A549 (cell line): ENCODE data around the gene KRTAP1-4. TPM values are rescaled to one million over a fixed set of nuclear protein-coding genes. Genes with fewer than 3 reads are reported as not detected.

ENCODE experiments used
- ATAC-seq, 2 experiments: fragments of 200-7000 bp in 1 of 2; fragments of >200 bp in 1 of 2; cut with Nextera tagmentation in 1 of 2; cut with Tn5 transposase in 1 of 2; 3 replicates each; pipeline versions ENCODE4 v1.8.0 to v1.9.1; 2018 to 2020; ENCODE audit warnings: mild to moderate bottlenecking in 1 of 2, moderate library complexity in 1 of 2
- CTCF ChIA-PET: fragments of 300-600 bp; sonication (Branson Sonifier 250); formaldehyde crosslinking; extraction: SDS; loops from one replicate; lab custom pipeline; 2021; ENCODE audit warnings: antibody characterized with exemption, inconsistent platforms; lab: Yijun Ruan, JAX
- POLR2A ChIA-PET: fragments of 350-600 bp; formaldehyde crosslinking; extraction: SDS; loops from one replicate; lab custom pipeline; 2021; ENCODE audit warnings: antibody characterized with exemption, inconsistent platforms; lab: Yijun Ruan, JAX
- DNase-seq, 2 experiments: peaks; one replicate each; pipeline versions ENCODE4 v3.0.0 to v3.0.0-alpha.2; 2011 to 2016; ENCODE audit warnings: low read depth in 1 of 2, low spot score in 1 of 2
- FAIRE-seq: peaks from 2 replicates; lab custom pipeline; 2011; peaks lifted over from hg19 to GRCh38; lab: Jason Lieb, UNC
- H3K27ac ChIP-seq, 2 experiments: fragments of >200 bp; sonication (Bioruptor Twin); formaldehyde crosslinking; 3 replicates each; pipeline ENCODE4 v1.5.1; 2016 to 2017
- H3K4me1 ChIP-seq: fragments of >200 bp; sonication (Bioruptor Twin); formaldehyde crosslinking; 3 replicates; pipeline ENCODE4 v1.6.1; 2016
- H3K4me2 ChIP-seq: fragments of >200 bp; sonication (Bioruptor Twin); formaldehyde crosslinking; 3 replicates; pipeline ENCODE4 v1.6.1; 2016
- H3K4me3 ChIP-seq: fragments of >200 bp; sonication (Bioruptor Twin); formaldehyde crosslinking; 3 replicates; pipeline ENCODE4 v1.5.1; 2016
- H3K9me3 ChIP-seq: fragments of >200 bp; sonication (Bioruptor Twin); formaldehyde crosslinking; 3 replicates; pipeline ENCODE4 v1.6.1; 2016
- CBX8 ChIP-seq: fragments of 200-600 bp; sonication (generic); IDR thresholded peaks from 2 replicates; pipeline ENCODE4 v1.6.1; 2016
- EHF ChIP-seq: fragments of 250-450 bp; sonication (Bioruptor Pico); IDR thresholded peaks from 2 replicates; pipeline ENCODE4 v1.5.0; 2020; ENCODE audit warnings: mild to moderate bottlenecking
- EHMT2 ChIP-seq: fragments of 200-600 bp; sonication (generic); IDR thresholded peaks from 2 replicates; pipeline ENCODE4 v1.6.1; 2016; ENCODE audit warnings: antibody characterized with exemption, low read depth, mild to moderate bottlenecking, moderate library complexity
- EP300 ChIP-seq, 2 experiments: fragments of >200 bp; sonication (Bioruptor Twin); formaldehyde crosslinking; IDR thresholded peaks; 2 replicates in 1 of 2; 3 replicates in 1 of 2; pipeline ENCODE4 v1.6.1; 2016 to 2017
- ESRRA ChIP-seq: fragments of 150-350 bp; IDR thresholded peaks from 2 replicates; pipeline ENCODE4 v1.6.1; 2014; ENCODE audit warnings: mild to moderate bottlenecking, low read length, borderline replicate concordance
- FOSB ChIP-seq: fragments of 250-450 bp; sonication (Bioruptor Pico); IDR thresholded peaks from 2 replicates; pipeline ENCODE4 v1.5.0; 2020; ENCODE audit warnings: mild to moderate bottlenecking, moderate library complexity
- FOSL2 ChIP-seq, 2 experiments: fragments of 450-650 bp in 1 of 2; fragments of >200 bp in 1 of 2; sonication (Bioruptor Twin) in 1 of 2; formaldehyde crosslinking; IDR thresholded peaks; 2 replicates each; pipeline versions ENCODE4 v1.5.0 to v1.6.1; 2016 to 2020; ENCODE audit warnings: mild to moderate bottlenecking in 1 of 2, moderate library complexity in 1 of 2
- GATA3 ChIP-seq: IDR thresholded peaks from 2 replicates; pipeline ENCODE4 v1.6.1; 2012; ENCODE audit warnings: borderline replicate concordance
- HDAC2 ChIP-seq: fragments of 200-600 bp; sonication (generic); IDR thresholded peaks from 2 replicates; pipeline ENCODE4 v1.6.1; 2016
- HEYL ChIP-seq: fragments of 250-450 bp; sonication (Bioruptor Pico); IDR thresholded peaks from 2 replicates; pipeline ENCODE4 v1.8.0; 2021; ENCODE audit warnings: mild to moderate bottlenecking, moderate library complexity
- HOXA7 ChIP-seq: fragments of 250-450 bp; sonication (Bioruptor Pico); IDR thresholded peaks from 2 replicates; pipeline ENCODE4 v1.5.0; 2020; ENCODE audit warnings: mild to moderate bottlenecking, moderate library complexity
- HOXB13 ChIP-seq: fragments of 250-450 bp; sonication (Bioruptor Pico); IDR thresholded peaks from 2 replicates; pipeline ENCODE4 v1.5.0; 2020; ENCODE audit warnings: low read depth, mild to moderate bottlenecking, moderate library complexity
- JUN ChIP-seq, 2 experiments: fragments of >200 bp; sonication (Bioruptor Twin); formaldehyde crosslinking; IDR thresholded peaks; 2 replicates in 1 of 2; 3 replicates in 1 of 2; pipeline ENCODE4 v1.6.1; 2016 to 2017
- KDM5A ChIP-seq: fragments of 200-600 bp; sonication (generic); IDR thresholded peaks from 2 replicates; pipeline ENCODE4 v1.6.1; 2016; ENCODE audit warnings: antibody characterized with exemption, mild to moderate bottlenecking
- MAFK ChIP-seq: fragments of 450-650 bp; IDR thresholded peaks from 2 replicates; pipeline ENCODE4 v1.6.1; 2014; ENCODE audit not compliant: partially characterized antibody
- MAZ ChIP-seq: fragments of 150-350 bp; IDR thresholded peaks from 2 replicates; pipeline ENCODE4 v1.6.1; 2014; ENCODE audit warnings: antibody characterized with exemption, low read depth, low read length, borderline replicate concordance
- MYC ChIP-seq: IDR thresholded peaks from 2 replicates; pipeline ENCODE4 v1.6.1; 2012; ENCODE audit warnings: mild to moderate bottlenecking, inconsistent platforms, low read length, improper control_type of control experiment, borderline replicate concordance
- NPAS2 ChIP-seq: fragments of 250-450 bp; sonication (Bioruptor Pico); IDR thresholded peaks from 2 replicates; pipeline ENCODE4 v1.8.0; 2022; ENCODE audit warnings: mild to moderate bottlenecking, moderate library complexity, borderline replicate concordance
- RARB ChIP-seq: fragments of 250-450 bp; sonication (Bioruptor Pico); IDR thresholded peaks from 2 replicates; pipeline ENCODE4 v1.8.0; 2021; ENCODE audit warnings: mild to moderate bottlenecking, moderate library complexity
- RCOR1 ChIP-seq: fragments of 150-350 bp; IDR thresholded peaks from 2 replicates; pipeline ENCODE4 v1.6.1; 2014; ENCODE audit warnings: antibody characterized with exemption, low read length, low read depth
- RFX5 ChIP-seq: fragments of 450-650 bp; IDR thresholded peaks from 2 replicates; pipeline ENCODE4 v1.7.1; 2014; ENCODE audit warnings: antibody characterized with exemption, mild to moderate bottlenecking, moderate library complexity
- SREBF2 ChIP-seq: fragments of 450-650 bp; IDR thresholded peaks from 2 replicates; pipeline ENCODE4 v1.6.1; 2014; ENCODE audit warnings: mild to moderate bottlenecking, moderate library complexity
- TFCP2L1 ChIP-seq: fragments of 250-450 bp; sonication (Bioruptor Pico); IDR thresholded peaks from 2 replicates; pipeline ENCODE4 v1.5.0; 2021; ENCODE audit warnings: mild to moderate bottlenecking
- ZC3H11A ChIP-seq: fragments of 450-650 bp; IDR thresholded peaks from 2 replicates; pipeline ENCODE4 v1.6.1; 2014; ENCODE audit warnings: antibody characterized with exemption, mild to moderate bottlenecking
- ZSCAN20 ChIP-seq: fragments of 250-450 bp; sonication (Bioruptor Pico); IDR thresholded peaks from 2 replicates; pipeline ENCODE4 v1.8.0; 2022; ENCODE audit warnings: mild to moderate bottlenecking, moderate library complexity
- WGBS: methylation state at CpG from one replicate; pipeline ENCODE4 v1.1.6; 2017; ENCODE audit errors: missing lambda C conversion rate; 5-methylcytosine and 5-hydroxymethylcytosine counted together
- polyA plus RNA-seq, 4 experiments: library from polyadenylated mRNA; depleted of rRNA in 3 of 4; stranded (reverse); fragments of >200 nt; fragmentation: RNase III in 1 of 4; extraction: RNeasy Plus Mini Kit Qiagen cat#74134 plus additional on column Dnase treatment in 1 of 4; gene quantifications; 2 replicates in 3 of 4; 3 replicates in 1 of 4; pipeline ENCODE4 v1.2.3, GENCODE V29; 2011 to 2017
- TF ChIP-seq, protein P1 (sequence below): fragments of >200 bp; sonication (Bioruptor Twin); formaldehyde crosslinking; IDR thresholded peaks from 2 replicates; pipeline ENCODE4 v1.6.1; 2016
- TF ChIP-seq, protein P2 (sequence below): fragments of 250-450 bp; sonication (Bioruptor Pico); IDR thresholded peaks from 2 replicates; pipeline ENCODE4 v1.5.0; 2021; ENCODE audit warnings: mild to moderate bottlenecking, moderate library complexity, borderline replicate concordance
- TF ChIP-seq, protein P3 (sequence below): IDR thresholded peaks from 2 replicates; pipeline ENCODE4 v1.6.1; 2012
- TF ChIP-seq, protein P4 (sequence below): IDR thresholded peaks from 2 replicates; pipeline ENCODE4 v1.6.1; 2012; ENCODE audit warnings: low read depth, borderline replicate concordance
- TF ChIP-seq, protein P5 (sequence below): fragments of 150-350 bp; IDR thresholded peaks from 2 replicates; pipeline ENCODE4 v1.6.1; 2014; ENCODE audit warnings: low read depth, mild to moderate bottlenecking, low read length

The KRTAP1-4 gene
- polyA plus RNA-seq, 2 of the 4 experiments (the other 2 are of a cell fraction) = not detected

DNA sequence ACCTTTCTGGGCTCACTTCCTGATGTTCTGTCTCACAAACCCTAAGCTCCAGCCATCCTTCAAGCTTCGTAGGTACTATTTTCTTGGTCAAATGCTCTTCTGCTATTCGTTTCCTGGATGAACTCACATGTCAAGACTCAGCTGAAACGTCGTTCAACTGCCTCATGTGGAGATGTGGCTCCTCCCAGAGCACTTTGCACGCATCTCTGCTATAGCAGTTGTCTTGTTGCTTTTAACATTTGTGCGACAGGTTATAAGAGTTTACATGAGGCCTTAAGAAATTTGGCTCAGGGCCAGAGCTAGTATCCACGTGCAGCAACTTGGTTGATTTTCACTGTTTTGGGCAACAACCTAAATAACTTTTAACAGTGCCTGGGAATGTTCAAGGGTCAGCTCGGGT is 43.1 kb downstream of the KRTAP1-4 start (continued):
- TF ChIP-seq, protein P1, sequence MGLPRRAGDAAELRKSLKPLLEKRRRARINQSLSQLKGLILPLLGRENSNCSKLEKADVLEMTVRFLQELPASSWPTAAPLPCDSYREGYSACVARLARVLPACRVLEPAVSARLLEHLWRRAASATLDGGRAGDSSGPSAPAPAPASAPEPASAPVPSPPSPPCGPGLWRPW = no peak
- TF ChIP-seq GATA3 = no peak

DNA sequence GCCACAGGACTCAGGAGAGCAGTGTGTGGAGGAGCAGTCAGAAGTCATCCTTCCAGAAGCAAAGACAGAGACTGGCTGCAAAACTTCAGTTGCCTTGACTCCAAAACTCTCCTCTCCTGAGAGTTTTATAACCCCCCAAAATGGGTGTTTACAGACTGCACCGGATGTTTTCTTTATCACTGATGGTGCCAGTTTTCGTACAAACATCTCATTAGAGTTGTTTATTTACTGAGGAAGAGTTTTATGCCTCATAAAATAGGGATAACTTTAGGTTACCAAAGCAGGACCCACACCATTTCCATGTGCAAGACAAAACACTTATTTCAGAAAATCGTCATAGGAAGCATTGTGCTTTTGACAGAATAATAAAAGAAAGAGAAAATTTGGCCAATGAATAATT is 45.8 kb downstream of the KRTAP1-4 start, which contains the start of gene KRT40:
KRT40 (minus strand) TSS at position 101 of the 400 bp plus-strand sequence; CDS start at position 48, 53 bp downstream.
- Histone ChIP-seq H3K4me1 (no peaks in the 10 kb centered on the region), H3K4me2 (no peak within 1 kb of the TSS), H3K4me3 (no peak within 1 kb of the TSS), H3K27ac (no peak within 1 kb of the TSS), H3K9me3 (no peaks in the 10 kb centered on the region)
- ChIA-PET POLR2A (no interaction called here), CTCF (interaction anchor here (0.8 to 2.5 kb wide), 4 partner anchors 8 to 664 kb away, joined by 4 to 8 read pairs (median 4); no protein-coding TSS in a partner anchor)
- FAIRE-seq = no peak
- no peak for DNase-seq
- 46% methylated on average over 3 of the region's 3 CpGs for WGBS
- ATAC-seq = no peak
- TF ChIP-seq JUN (IDR thresholded peaks at IDR 0.05) (no peak), MAZ (no peak), MYC (no peak)

DNA sequence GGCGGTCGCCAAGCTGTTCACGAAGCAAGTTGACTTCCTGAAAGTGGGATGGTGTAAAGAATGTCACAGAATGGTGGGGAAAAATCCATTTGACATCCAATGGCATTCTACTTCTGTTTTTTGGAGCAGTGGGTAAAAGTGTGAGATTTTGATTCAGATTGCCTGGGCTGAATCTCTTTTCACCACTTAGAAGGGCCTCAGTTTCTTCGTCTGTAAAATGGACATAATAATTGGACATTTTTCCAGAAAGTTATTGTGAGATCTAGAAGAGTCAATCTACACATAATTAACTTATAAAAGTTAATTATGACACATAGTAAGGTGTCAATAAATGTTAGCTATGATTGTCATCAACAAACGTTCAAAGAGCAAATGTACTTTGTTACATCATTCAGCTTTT is 48.9 kb downstream of the KRTAP1-4 start:
- no peak for ATAC-seq
- CTCF ChIA-PET = interaction anchor here (0.7 to 2.1 kb wide), 6 partner anchors 8 to 682 kb away, joined by 3 to 6 read pairs (median 4); no protein-coding TSS in a partner anchor
- Histone ChIP-seq H3K9me3 (no peaks in the 10 kb centered on the region), H3K4me3 (no peak overlapping the region), H3K27ac (no peak overlapping the region), H3K4me2 (no peak overlapping the region), H3K4me1 (no peaks in the 10 kb centered on the region)
- POLR2A ChIA-PET = no interaction called here
- no peak for TF ChIP-seq HOXA7 (CRISPR knock-in tag)
- no peak for TF ChIP-seq RCOR1
- TF ChIP-seq GATA3 = no peak
- TF ChIP-seq, protein P2, sequence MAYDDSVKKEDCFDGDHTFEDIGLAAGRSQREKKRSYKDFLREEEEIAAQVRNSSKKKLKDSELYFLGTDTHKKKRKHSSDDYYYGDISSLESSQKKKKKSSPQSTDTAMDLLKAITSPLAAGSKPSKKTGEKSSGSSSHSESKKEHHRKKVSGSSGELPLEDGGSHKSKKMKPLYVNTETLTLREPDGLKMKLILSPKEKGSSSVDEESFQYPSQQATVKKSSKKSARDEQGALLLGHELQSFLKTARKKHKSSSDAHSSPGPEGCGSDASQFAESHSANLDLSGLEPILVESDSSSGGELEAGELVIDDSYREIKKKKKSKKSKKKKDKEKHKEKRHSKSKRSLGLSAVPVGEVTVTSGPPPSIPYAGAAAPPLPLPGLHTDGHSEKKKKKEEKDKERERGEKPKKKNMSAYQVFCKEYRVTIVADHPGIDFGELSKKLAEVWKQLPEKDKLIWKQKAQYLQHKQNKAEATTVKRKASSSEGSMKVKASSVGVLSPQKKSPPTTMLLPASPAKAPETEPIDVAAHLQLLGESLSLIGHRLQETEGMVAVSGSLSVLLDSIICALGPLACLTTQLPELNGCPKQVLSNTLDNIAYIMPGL (CRISPR knock-in tag) = no peak
- no peak for TF ChIP-seq ZC3H11A
- TF ChIP-seq MAFK = no peak
- TF ChIP-seq EP300 (IDR thresholded peaks at IDR 0.05) = no peak
- no peak for TF ChIP-seq NPAS2
- no peak for TF ChIP-seq MAZ
- TF ChIP-seq HDAC2 = no peak
- TF ChIP-seq, protein P1 = no peak
- no peak for TF ChIP-seq HEYL (CRISPR knock-in tag)
- no peak for TF ChIP-seq EHF (CRISPR knock-in tag)
- TF ChIP-seq ZSCAN20 (CRISPR knock-in tag) = no peak
- DNase-seq = no peak
- 51% methylated on average over 5 of the region's 5 CpGs for WGBS
- no peak for FAIRE-seq

DNA sequence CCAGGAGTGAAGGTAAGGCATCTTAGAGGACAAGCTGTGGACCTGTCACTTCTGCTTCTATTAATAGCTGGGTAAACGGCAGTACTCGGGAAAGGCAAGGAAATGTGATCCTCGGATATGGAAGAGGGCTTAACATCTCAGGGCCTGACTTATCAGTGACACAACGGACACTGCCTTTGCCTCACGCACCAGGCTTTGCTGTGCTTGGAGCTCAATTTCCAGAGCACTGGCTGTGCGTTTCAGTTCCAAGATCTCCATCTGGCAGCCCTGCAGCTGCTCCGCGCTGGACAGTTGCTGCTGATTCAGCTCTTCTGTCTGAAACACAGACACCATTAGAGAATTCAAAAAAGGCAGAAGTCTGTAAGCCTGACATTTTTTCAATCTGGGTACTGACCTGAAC is 49.4 kb downstream of the KRTAP1-4 start:
- no peak; a peak in 1 of 6 replicates for ATAC-seq
- POLR2A ChIA-PET = no interaction called here
- Histone ChIP-seq H3K4me2 (no peak overlapping the region), H3K4me1 (no peaks in the 10 kb centered on the region), H3K4me3 (no peak overlapping the region), H3K9me3 (no peaks in the 10 kb centered on the region), H3K27ac (no peak overlapping the region)
- 69% methylated on average over 8 of the region's 8 CpGs for WGBS
- CTCF ChIA-PET = interaction anchor here (0.7 to 2.1 kb wide), 5 partner anchors 9 to 682 kb away, joined by 3 to 6 read pairs (median 3); no protein-coding TSS in a partner anchor
- TF ChIP-seq, protein P3, sequence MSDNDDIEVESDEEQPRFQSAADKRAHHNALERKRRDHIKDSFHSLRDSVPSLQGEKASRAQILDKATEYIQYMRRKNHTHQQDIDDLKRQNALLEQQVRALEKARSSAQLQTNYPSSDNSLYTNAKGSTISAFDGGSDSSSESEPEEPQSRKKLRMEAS = no peak
- TF ChIP-seq SREBF2 (no peak), RARB (CRISPR knock-in tag) (no peak), RFX5 (no peak), HOXB13 (CRISPR knock-in tag) (no peak), CBX8 (no peak), JUN (IDR thresholded peaks at IDR 0.05) (no peak), ESRRA (no peak), FOSL2 (IDR thresholded peaks at IDR 0.05) (no peak), FOSL2 (CRISPR knock-in tag; IDR thresholded peaks at IDR 0.05) (no peak), FOSB (CRISPR knock-in tag) (no peak), KDM5A (no peak), TFCP2L1 (CRISPR knock-in tag) (no peak), EHMT2 (no peak)
- TF ChIP-seq, protein P4, sequence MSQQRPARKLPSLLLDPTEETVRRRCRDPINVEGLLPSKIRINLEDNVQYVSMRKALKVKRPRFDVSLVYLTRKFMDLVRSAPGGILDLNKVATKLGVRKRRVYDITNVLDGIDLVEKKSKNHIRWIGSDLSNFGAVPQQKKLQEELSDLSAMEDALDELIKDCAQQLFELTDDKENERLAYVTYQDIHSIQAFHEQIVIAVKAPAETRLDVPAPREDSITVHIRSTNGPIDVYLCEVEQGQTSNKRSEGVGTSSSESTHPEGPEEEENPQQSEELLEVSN = no peak
- TF ChIP-seq, protein P5, sequence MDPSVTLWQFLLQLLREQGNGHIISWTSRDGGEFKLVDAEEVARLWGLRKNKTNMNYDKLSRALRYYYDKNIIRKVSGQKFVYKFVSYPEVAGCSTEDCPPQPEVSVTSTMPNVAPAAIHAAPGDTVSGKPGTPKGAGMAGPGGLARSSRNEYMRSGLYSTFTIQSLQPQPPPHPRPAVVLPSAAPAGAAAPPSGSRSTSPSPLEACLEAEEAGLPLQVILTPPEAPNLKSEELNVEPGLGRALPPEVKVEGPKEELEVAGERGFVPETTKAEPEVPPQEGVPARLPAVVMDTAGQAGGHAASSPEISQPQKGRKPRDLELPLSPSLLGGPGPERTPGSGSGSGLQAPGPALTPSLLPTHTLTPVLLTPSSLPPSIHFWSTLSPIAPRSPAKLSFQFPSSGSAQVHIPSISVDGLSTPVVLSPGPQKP = no peak
- no peak for FAIRE-seq
- no peak for DNase-seq
